Kidney (tissue), 14 donors: Measurements from ENCODE around the gene UNC119. TPM values are rescaled to one million over a fixed set of nuclear protein-coding genes. Genes with fewer than 3 reads are reported as not detected.

Experiments used
- DNase-seq, 5 donors: peaks; one replicate each; pipeline ENCODE4 v3.0.0-alpha.2; 2013 to 2020
- FAIRE-seq: peaks from 2 replicates; lab custom pipeline; 2012; peaks lifted over from hg19 to GRCh38; lab: Jason Lieb, UNC
- H3K27ac ChIP-seq, 2 donors: one replicate each; pipeline ENCODE4 v1.7.0; 2013; ENCODE audit warnings: low read depth in 2 of 2, low read length in 2 of 2, inconsistent platforms in 1 of 2
- H3K27me3 ChIP-seq: one replicate; pipeline ENCODE4 v1.7.1; 2013; ENCODE audit warnings: low read length, inconsistent platforms; ENCODE audit not compliant: control insufficient read depth, insufficient read depth
- H3K36me3 ChIP-seq, 3 donors: one replicate each; pipeline versions ENCODE4 v1.7.0 to v1.7.1; 2013; ENCODE audit warnings: low read length in 3 of 3, control low read depth in 1 of 3, inconsistent platforms in 1 of 3; ENCODE audit not compliant: insufficient read depth in 3 of 3, control insufficient read depth in 2 of 3
- H3K4me1 ChIP-seq, 3 donors: one replicate each; pipeline versions ENCODE4 v1.7.0 to v1.7.1; 2013; ENCODE audit warnings: low read length in 3 of 3, inconsistent platforms in 1 of 3, low read depth in 1 of 3; ENCODE audit not compliant: control insufficient read depth in 2 of 3, insufficient read depth in 2 of 3
- H3K4me3 ChIP-seq, 3 donors: one replicate each; pipeline versions ENCODE4 v1.7.0 to v1.8.1; 2013; ENCODE audit warnings: low read length in 3 of 3, control low read depth in 1 of 3, inconsistent platforms in 1 of 3
- H3K9ac ChIP-seq, 3 donors: one replicate each; pipeline versions ENCODE4 v1.7.0 to v1.7.1; 2013; ENCODE audit warnings: low read length in 3 of 3, control low read depth in 1 of 3, inconsistent platforms in 1 of 3
- H3K9me3 ChIP-seq, 3 donors: one replicate each; pipeline versions ENCODE4 v1.7.0 to v1.7.1; 2013; ENCODE audit warnings: low read length in 3 of 3, control low read depth in 1 of 3, inconsistent platforms in 1 of 3; ENCODE audit not compliant: control insufficient read depth in 2 of 3, insufficient read depth in 1 of 3
- CTCF ChIP-seq: IDR thresholded peaks from 3 replicates; pipeline ENCODE4 v1.5.1; 2012; ENCODE audit warnings: mild to moderate bottlenecking, moderate library complexity, borderline replicate concordance; ENCODE audit not compliant: insufficient read depth; ENCODE audit errors: extremely low read depth
- intact Hi-C: fragments of 100-400 bp; cut with DNase I; formaldehyde crosslinking; loops from one replicate; pipeline ENCODE4 v1.11.1; 2022
- polyA plus RNA-seq: library from polyadenylated mRNA; stranded (reverse); fragments of 350-450 nt; fragmentation: Illumina TruSeq; extraction: RNeasy Lipid Tissue Mini Kit (QIAGEN cat#74804); gene quantifications from one replicate; pipeline ENCODE4 v1.2.3, GENCODE V29; 2014; ENCODE audit warnings: low read depth, low replicate concordance; ENCODE audit not compliant: insufficient read depth
- total RNA-seq: library from RNA; stranded (reverse); fragmentation: NEBNext Ultra II Directional; extraction: Animal tissue kit (Norgen Biotek cat#: 25700); gene quantifications from one replicate; pipeline ENCODE4 v1.2.1, GENCODE V29; 2021
- donor health status: control.
- donor health status: control.
- donor health status: control.
- donor health status: control.
- donor health status: control.
- donor health status: DM: yes; HTN: yes; CAD: no.
- donor health status: Normal renal cell carcinoma (clear cell type).

The UNC119 gene
- total and polyA plus RNA-seq, 2 donors from 2014 or later, result 19.0 to 60.7 TPM

DNA sequence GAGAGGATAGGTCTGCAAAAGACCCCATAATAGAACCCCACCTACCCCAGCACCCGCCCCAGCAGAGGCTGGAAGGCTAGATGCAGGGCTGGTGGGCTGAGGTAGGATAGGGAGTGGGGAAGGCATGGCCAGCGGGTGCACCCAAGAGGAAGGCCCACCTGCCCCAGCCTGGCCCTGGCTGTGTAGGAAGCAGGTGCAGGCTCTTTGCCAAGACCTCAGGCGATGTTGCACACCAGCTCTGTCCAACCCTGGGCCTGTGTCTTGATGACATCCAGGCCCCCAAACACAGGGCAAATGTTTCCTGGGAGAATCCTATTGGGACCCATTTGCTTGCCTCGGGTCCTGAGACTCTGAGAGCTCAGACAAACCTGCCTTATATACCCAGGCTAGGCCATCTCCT, 12.2 kb downstream of the UNC119 start:
- no peak overlapping the region for H3K9ac ChIP-seq
- no peaks in the 10 kb centered on the region for H3K36me3 ChIP-seq
- FAIRE-seq, result no peak
- no peak for TF ChIP-seq CTCF
- H3K27me3 ChIP-seq, result no peaks in the 10 kb centered on the region
- DNase-seq, result no peak
- H3K27ac ChIP-seq, result no peak overlapping the region
- no peaks in the 10 kb centered on the region for H3K4me1 ChIP-seq
- no peak overlapping the region for H3K4me3 ChIP-seq
- H3K9me3 ChIP-seq, result no peaks in the 10 kb centered on the region
- intact Hi-C loops, result no loop called here

GRCh38 chr17:28538296-28538895, 14.0 kb downstream of the UNC119 start:
- intact Hi-C loops, result loop anchor here (5.0 kb wide), 1 partner anchor 41 kb away; no protein-coding TSS in a partner anchor
- H3K27me3 ChIP-seq, result no peaks in the 10 kb centered on the region
- H3K4me1 ChIP-seq, result no peaks in the 10 kb centered on the region
- no peaks in the 10 kb centered on the region for H3K9me3 ChIP-seq
- H3K4me3 ChIP-seq, result no peak overlapping the region
- FAIRE-seq, result no peak
- no peak overlapping the region for H3K27ac ChIP-seq
- TF ChIP-seq CTCF, result no peak
- no peak overlapping the region for H3K9ac ChIP-seq
- no peak for DNase-seq
- no peaks in the 10 kb centered on the region for H3K36me3 ChIP-seq

DNA sequence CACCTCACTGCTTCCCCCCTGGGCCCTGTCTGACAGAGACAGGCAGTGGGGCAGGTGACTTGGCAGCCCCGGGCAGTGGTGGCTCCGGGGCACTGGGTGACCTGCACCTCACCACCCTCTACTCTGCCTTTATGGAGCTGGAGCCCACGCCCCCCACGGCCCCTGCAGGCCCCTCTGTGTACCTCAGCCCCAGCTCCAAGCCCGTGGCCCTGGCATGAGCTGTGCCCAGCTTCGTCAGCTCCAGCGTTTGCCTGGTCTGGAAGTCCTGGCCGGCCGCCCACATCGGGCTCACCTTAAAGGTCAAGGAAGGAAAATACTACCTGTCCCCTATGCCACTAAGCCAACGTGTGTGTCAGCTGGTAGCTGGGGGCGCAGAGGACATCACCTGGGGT, 15.2 kb downstream of the UNC119 start:
- H3K9ac ChIP-seq, result no peak overlapping the region
- H3K4me1 ChIP-seq, result no peaks in the 10 kb centered on the region
- no peak overlapping the region for H3K4me3 ChIP-seq
- DNase-seq (no peak), FAIRE-seq (no peak)
- no peaks in the 10 kb centered on the region for H3K9me3 ChIP-seq
- H3K36me3 ChIP-seq, result no peaks in the 10 kb centered on the region
- no peaks in the 10 kb centered on the region for H3K27me3 ChIP-seq
- intact Hi-C loops, result loop anchor here (5.0 kb wide), 1 partner anchor 40 kb away; no protein-coding TSS in a partner anchor
- TF ChIP-seq CTCF, result no peak
- H3K27ac ChIP-seq, result no peak overlapping the region
